Activated CD4-positive, alpha-beta memory T cell treated with anti-CD3 and anti-CD28 coated beads, Interleukin-2, amount 10 ng/mL, durations not matched to agents 7 days and 5 days (primary cell): ENCODE results near the gene BAG3. TPM values are rescaled to one million over a fixed set of nuclear protein-coding genes. Genes with fewer than 3 reads are reported as not detected.

Experiments
- CTCF ChIA-PET: fragments of 350-600 bp; sonication (Branson Sonifier 250); formaldehyde crosslinking; loops from one replicate; lab custom pipeline; 2021; ENCODE audit warnings: antibody characterized with exemption, inconsistent platforms; lab: Charles Lee
- POLR2A ChIA-PET: fragments of 350-600 bp; sonication (Branson Sonifier 250); formaldehyde crosslinking; loops from one replicate; lab custom pipeline; 2021; ENCODE audit warnings: antibody characterized with exemption; lab: Charles Lee
- DNase-seq: peaks from one replicate; pipeline ENCODE4 v3.0.0-alpha.2; 2020
- H3K27ac Mint-ChIP-seq: one replicate; pipeline ENCODE4 v1.8.0; 2021; ENCODE audit warnings: mild to moderate bottlenecking, mixed read lengths
- H3K27me3 Mint-ChIP-seq: one replicate; pipeline ENCODE4 v1.8.0; 2021; ENCODE audit warnings: mixed read lengths
- H3K36me3 Mint-ChIP-seq: one replicate; pipeline ENCODE4 v1.8.0; 2021; ENCODE audit warnings: low read depth, mixed read lengths
- H3K4me1 Mint-ChIP-seq: one replicate; pipeline ENCODE4 v1.8.0; 2021; ENCODE audit warnings: mixed read lengths
- H3K4me3 Mint-ChIP-seq: one replicate; pipeline ENCODE4 v1.8.0; 2021; ENCODE audit warnings: mild to moderate bottlenecking, mixed read lengths
- H3K9me3 Mint-ChIP-seq: one replicate; pipeline ENCODE4 v1.8.0; 2021; ENCODE audit warnings: mixed read lengths
- total RNA-seq, 2 experiments: library from RNA; stranded (reverse); gene quantifications; one replicate each; pipeline ENCODE4 v1.2.3, GENCODE V29; 2021

Gene BAG3
- total RNA-seq, 2 experiments from 2014 or later: 26.3 to 27.2 TPM

- ChIA-PET POLR2A (interaction anchor here (1.1 to 1.8 kb wide), 8 partner anchors 8 to 229 kb away, joined by 3 to 14 read pairs (median 4); partner anchors contain the start of genes BAG3, MCMBP and RGS10), CTCF (interaction anchor here (1.2 kb wide), 1 partner anchor 43 kb away, joined by 3 read pairs; no protein-coding TSS in a partner anchor)
- Mint-ChIP-seq H3K4me1 (peaks cover 19% of the 10 kb centered on the region), H3K4me3 (no peak overlapping the region), H3K27me3 (peaks cover 17% of the 10 kb centered on the region), H3K9me3 (peaks cover 4% of the 10 kb centered on the region), H3K27ac (no peak overlapping the region), H3K36me3 (no peaks in the 10 kb centered on the region)
- DNase-seq: no peak
Observed at GRCh38 chr10:119643306-119644204, 7.6 kb upstream of the BAG3 start.

DNA sequence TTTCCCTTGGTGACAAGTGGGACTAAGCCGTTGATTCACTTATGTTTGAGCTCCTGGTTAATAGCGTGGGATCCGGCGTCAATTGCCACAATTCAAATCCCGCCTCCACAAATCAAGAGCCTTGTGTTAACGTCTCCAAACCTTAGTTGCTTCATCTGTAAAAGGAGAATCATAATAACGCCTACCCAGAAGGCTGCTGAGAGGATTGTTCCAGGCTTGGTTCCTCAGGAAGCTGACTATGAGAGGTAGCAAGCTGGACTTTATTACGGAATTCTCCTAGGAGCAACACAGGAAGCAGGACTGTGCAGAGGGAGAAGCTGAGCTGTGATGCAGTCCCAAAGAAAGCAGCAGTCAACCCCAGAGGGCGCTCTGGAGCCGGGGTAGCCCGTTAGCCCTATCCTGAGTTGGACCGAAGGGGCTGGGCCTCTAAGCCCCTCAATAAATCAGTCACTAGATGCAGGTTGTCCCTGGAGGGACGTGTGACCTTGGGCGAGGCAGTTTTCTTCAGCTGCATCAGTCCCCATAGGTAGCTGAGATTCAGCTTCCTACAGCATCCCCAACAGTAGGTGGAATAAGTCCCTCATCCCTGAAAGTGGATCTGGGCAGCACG is 6.9 kb upstream of the BAG3 start:
- POLR2A ChIA-PET: interaction anchor here (0.9 to 1.3 kb wide), 2 partner anchors 19 to 101 kb away, joined by 3 read pairs; partner anchors contain the start of gene RGS10
- no peak overlapping the region for H3K27ac Mint-ChIP-seq
- no peak for DNase-seq
- H3K4me1 Mint-ChIP-seq: peaks cover 19% of the 10 kb centered on the region
- no peak overlapping the region for H3K4me3 Mint-ChIP-seq
- CTCF ChIA-PET: interaction anchor here (1.2 kb wide), 1 partner anchor 42 kb away, joined by 3 read pairs; no protein-coding TSS in a partner anchor
- peaks cover 4% of the 10 kb centered on the region for H3K9me3 Mint-ChIP-seq
- H3K36me3 Mint-ChIP-seq: no peaks in the 10 kb centered on the region
- peaks cover 17% of the 10 kb centered on the region for H3K27me3 Mint-ChIP-seq

DNA sequence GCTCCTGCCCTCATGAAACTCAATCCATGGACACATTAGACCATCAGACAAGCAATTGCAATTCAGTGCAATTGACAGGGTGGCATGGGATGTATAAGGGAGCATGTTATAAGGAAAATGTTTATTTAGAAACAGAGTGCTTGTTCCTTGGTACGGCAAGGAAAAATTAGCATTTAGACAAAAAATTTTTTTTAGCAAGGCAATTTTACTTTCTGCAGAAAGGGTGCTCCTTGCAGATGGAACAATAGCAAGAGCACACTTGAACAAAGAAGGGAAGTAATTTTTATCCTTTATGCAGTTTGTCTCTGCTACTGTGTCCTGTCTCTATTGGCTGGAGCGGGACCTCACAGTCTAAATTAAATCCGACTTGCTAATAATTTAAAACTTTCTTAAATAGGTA is 6.2 kb upstream of the BAG3 start:
- no peak for DNase-seq
- Mint-ChIP-seq H3K4me1 (peaks cover 21% of the 10 kb centered on the region), H3K9me3 (peaks cover 4% of the 10 kb centered on the region), H3K27me3 (peaks cover 16% of the 10 kb centered on the region), H3K27ac (no peak overlapping the region), H3K36me3 (no peaks in the 10 kb centered on the region), H3K4me3 (no peak overlapping the region)
- POLR2A ChIA-PET: interaction anchor here (0.9 to 1.3 kb wide), 2 partner anchors 19 to 102 kb away, joined by 3 read pairs; partner anchors contain the start of gene RGS10
- CTCF ChIA-PET: interaction anchor here (1.3 kb wide), 1 partner anchor 41 kb away, joined by 3 read pairs; no protein-coding TSS in a partner anchor

- ChIA-PET POLR2A (interaction anchor here (0.6 to 6.6 kb wide), 8 partner anchors 13 to 222 kb away, joined by 3 to 111 read pairs (median 32); partner anchors contain the start of genes INPP5F, MCMBP and RGS10), CTCF (interaction anchor here (1.1 kb wide), 1 partner anchor 14 kb away, joined by 4 read pairs; no protein-coding TSS in a partner anchor)
- H3K4me3 Mint-ChIP-seq: no peak overlapping the region
Observed at GRCh38 chr10:119650062-119650461, 1.1 kb upstream of the BAG3 start.

GRCh38 chr10:119651514-119652360 is 557 bp downstream of the BAG3 start:
- Mint-ChIP-seq H3K27me3 (peaks cover 3% of the 10 kb centered on the region), H3K4me3 (peak overlapping the region; percentile 88), H3K36me3 (peaks cover 12% of the 10 kb centered on the region), H3K9me3 (no peaks in the 10 kb centered on the region), H3K27ac (peak overlapping the region; percentile 91), H3K4me1 (peaks cover 52% of the 10 kb centered on the region)
- CTCF ChIA-PET: interaction anchor here (1.0 to 2.8 kb wide), 5 partner anchors 9 to 452 kb away, joined by 3 to 9 read pairs (median 5); partner anchors contain the start of gene RGS10
- POLR2A ChIA-PET: interaction anchor here (0.8 to 6.6 kb wide), 16 partner anchors 9 to 561 kb away, joined by 3 to 111 read pairs (median 4); partner anchors contain the start of genes INPP5F, MCMBP and RGS10
- DNase-seq: no peak

More at GRCh38 chr10:119650062-119650461, 1.1 kb upstream of the BAG3 start:
- H3K4me1 Mint-ChIP-seq: peaks cover 35% of the 10 kb centered on the region
- peaks cover 9% of the 10 kb centered on the region for H3K36me3 Mint-ChIP-seq
- H3K9me3 Mint-ChIP-seq: no peaks in the 10 kb centered on the region
- no peak overlapping the region for H3K27ac Mint-ChIP-seq
- DNase-seq: no peak
- peaks cover 3% of the 10 kb centered on the region for H3K27me3 Mint-ChIP-seq

- Mint-ChIP-seq H3K36me3 (peaks cover 13% of the 10 kb centered on the region), H3K9me3 (no peaks in the 10 kb centered on the region), H3K4me3 (peak overlapping the region; percentile 83), H3K4me1 (peaks cover 57% of the 10 kb centered on the region), H3K27me3 (peaks cover 3% of the 10 kb centered on the region), H3K27ac (peak overlapping the region; percentile 90)
- DNase-seq: peak; percentile 36
- ChIA-PET CTCF (interaction anchor here (0.9 to 2.8 kb wide), 3 partner anchors 11 to 110 kb away, joined by 3 to 9 read pairs (median 7); partner anchors contain the start of gene RGS10), POLR2A (interaction anchor here (0.8 to 6.6 kb wide), 10 partner anchors 9 to 521 kb away, joined by 3 to 111 read pairs (median 18); partner anchors contain the start of genes INPP5F, MCMBP, RGS10 and TIAL1)
Observed at GRCh38 chr10:119652361-119652730, 1.2 kb downstream of the BAG3 start.

DNA sequence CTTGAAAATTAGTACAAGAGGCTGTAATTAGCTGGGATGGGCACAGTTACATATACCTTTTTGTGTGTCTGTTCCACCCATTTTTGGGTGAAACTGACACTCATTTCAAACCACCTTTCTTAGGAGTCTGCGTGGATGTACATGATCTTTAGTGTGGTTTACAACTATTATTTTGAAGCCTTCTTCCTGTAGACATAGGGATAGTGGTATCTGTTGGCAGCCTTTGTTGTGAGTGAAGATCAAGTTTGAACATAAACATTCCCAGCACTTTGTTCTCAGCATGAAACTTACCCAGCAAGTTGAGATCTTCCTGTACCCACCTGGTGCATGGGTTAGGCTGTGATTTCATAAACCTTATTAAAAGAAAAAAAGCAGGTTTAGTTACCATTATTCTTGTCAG is 2.0 kb downstream of the BAG3 start:
- no peak for DNase-seq
- Mint-ChIP-seq H3K4me3 (peak overlapping the region; percentile 83), H3K27ac (peak overlapping the region; percentile 91), H3K36me3 (peaks cover 13% of the 10 kb centered on the region), H3K9me3 (no peaks in the 10 kb centered on the region), H3K27me3 (peaks cover 3% of the 10 kb centered on the region), H3K4me1 (peaks cover 57% of the 10 kb centered on the region)
- POLR2A ChIA-PET: interaction anchor here (0.7 to 6.6 kb wide), 10 partner anchors 10 to 521 kb away, joined by 3 to 111 read pairs (median 18); partner anchors contain the start of genes INPP5F, MCMBP, RGS10 and TIAL1
- CTCF ChIA-PET: interaction anchor here (0.6 to 2.8 kb wide), 7 partner anchors 10 to 219 kb away, joined by 3 to 9 read pairs (median 3); partner anchors contain the start of genes MCMBP and RGS10

DNA sequence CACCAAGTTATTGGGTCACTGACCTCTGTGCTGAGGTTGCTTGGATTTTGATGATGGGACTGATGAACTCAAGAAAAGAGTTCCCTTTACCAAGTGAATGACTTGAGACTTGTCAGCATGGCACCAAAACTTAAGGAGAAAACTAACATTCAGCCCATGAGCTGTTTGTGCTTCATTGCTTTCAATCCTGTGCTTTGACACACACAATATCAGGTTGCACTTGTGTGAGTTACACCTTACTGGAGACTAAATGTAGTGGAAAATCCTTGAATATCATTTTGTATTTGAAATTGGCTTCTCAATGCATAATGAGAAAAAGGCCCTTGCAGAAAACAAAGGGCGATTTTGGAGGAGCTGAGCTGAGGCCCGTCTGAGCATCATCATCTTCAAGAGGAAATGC is 2.7 kb downstream of the BAG3 start:
- peaks cover 18% of the 10 kb centered on the region for H3K36me3 Mint-ChIP-seq
- H3K27me3 Mint-ChIP-seq: peaks cover 3% of the 10 kb centered on the region
- peak overlapping the region; percentile 91 for H3K27ac Mint-ChIP-seq
- H3K4me3 Mint-ChIP-seq: peak overlapping the region; percentile 83
- H3K4me1 Mint-ChIP-seq: peaks cover 62% of the 10 kb centered on the region
- DNase-seq: no peak
- ChIA-PET CTCF (interaction anchor here (0.7 to 1.1 kb wide), 2 partner anchors 10 to 209 kb away, joined by 3 to 4 read pairs; no protein-coding TSS in a partner anchor), POLR2A (interaction anchor here (0.8 to 6.6 kb wide), 7 partner anchors 9 to 522 kb away, joined by 3 to 111 read pairs (median 15); partner anchors contain the start of genes INPP5F, MCMBP and RGS10)
- H3K9me3 Mint-ChIP-seq: no peaks in the 10 kb centered on the region

- Mint-ChIP-seq H3K27ac (peak overlapping the region; percentile 91), H3K36me3 (peaks cover 18% of the 10 kb centered on the region), H3K4me1 (peaks cover 62% of the 10 kb centered on the region), H3K9me3 (no peaks in the 10 kb centered on the region), H3K4me3 (peak overlapping the region; percentile 83), H3K27me3 (peaks cover 1% of the 10 kb centered on the region)
- DNase-seq: no peak
- ChIA-PET CTCF (interaction anchor here (0.7 to 1.1 kb wide), 2 partner anchors 9 to 208 kb away, joined by 3 to 4 read pairs; no protein-coding TSS in a partner anchor), POLR2A (interaction anchor here (0.8 to 6.6 kb wide), 5 partner anchors 9 to 218 kb away, joined by 3 to 111 read pairs (median 15); partner anchors contain the start of genes MCMBP and RGS10)
Observed at GRCh38 chr10:119654540-119654939, 3.4 kb downstream of the BAG3 start.

DNA sequence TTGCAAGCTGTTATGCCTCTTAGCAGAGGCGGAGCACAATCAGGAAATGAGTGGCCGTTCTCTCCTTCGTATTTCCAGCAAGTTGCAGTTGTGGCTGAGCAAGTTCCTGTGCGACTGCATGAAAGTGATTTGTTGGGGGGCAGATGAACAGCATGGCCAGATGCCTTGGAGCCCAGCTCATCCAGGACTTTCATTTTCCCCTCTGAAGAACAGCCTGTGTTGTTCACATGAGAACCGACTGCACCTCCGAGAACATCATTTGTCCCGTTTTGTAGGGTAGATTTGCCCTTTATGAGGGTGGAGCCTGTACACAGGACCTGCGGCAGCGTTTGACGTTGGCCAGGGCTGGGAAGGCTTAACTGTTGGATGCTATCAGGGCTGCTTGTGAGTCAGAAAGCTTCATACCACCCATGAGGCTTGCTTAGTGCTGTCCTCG is 4.4 kb downstream of the BAG3 start:
- ChIA-PET POLR2A (interaction anchor here (0.8 to 6.6 kb wide), 5 partner anchors 8 to 524 kb away, joined by 3 to 111 read pairs (median 3); partner anchors contain the start of gene MCMBP), CTCF (interaction anchor here (0.6 to 1.2 kb wide), 2 partner anchors 63 to 204 kb away, joined by 3 read pairs; no protein-coding TSS in a partner anchor)
- Mint-ChIP-seq H3K27ac (peak overlapping the region; percentile 91), H3K4me1 (peaks cover 58% of the 10 kb centered on the region), H3K36me3 (peaks cover 23% of the 10 kb centered on the region), H3K27me3 (no peaks in the 10 kb centered on the region), H3K9me3 (no peaks in the 10 kb centered on the region), H3K4me3 (peak overlapping the region; percentile 83)
- peak; percentile 62 for DNase-seq

GRCh38 chr10:119656760-119657159 is 5.6 kb downstream of the BAG3 start:
- H3K4me3 Mint-ChIP-seq: no peak overlapping the region
- H3K4me1 Mint-ChIP-seq: peaks cover 57% of the 10 kb centered on the region
- no peaks in the 10 kb centered on the region for H3K9me3 Mint-ChIP-seq
- ChIA-PET POLR2A (interaction anchor here (1.3 to 3.5 kb wide), 2 partner anchors 69 to 216 kb away, joined by 4 to 15 read pairs; partner anchors contain the start of genes INPP5F and MCMBP), CTCF (interaction anchor here (0.6 kb wide), 1 partner anchor 70 kb away, joined by 3 read pairs; no protein-coding TSS in a partner anchor)
- DNase-seq: no peak
- no peak overlapping the region for H3K27ac Mint-ChIP-seq
- peaks cover 26% of the 10 kb centered on the region for H3K36me3 Mint-ChIP-seq
- no peaks in the 10 kb centered on the region for H3K27me3 Mint-ChIP-seq
